Immature natural killer cell (primary cell): ENCODE measurements around the gene LRMDA. TPM values are rescaled to one million over a fixed set of nuclear protein-coding genes. Genes with fewer than 3 reads are reported as not detected.

Experiments
- DNase-seq, 3 donors: peaks; one replicate each; pipeline ENCODE4 v3.0.0; 2022; ENCODE audit warnings: mixed read lengths in 1 of 3
- H3K27ac Mint-ChIP-seq, 6 donors: one replicate each; pipeline ENCODE4 v1.8.0; 2020; ENCODE audit warnings: mixed read lengths in 6 of 6, mild to moderate bottlenecking in 5 of 6, inconsistent platforms in 4 of 6, moderate library complexity in 3 of 6
- H3K27me3 Mint-ChIP-seq, 3 donors: one replicate each; pipeline ENCODE4 v1.8.0; 2020 to 2021; ENCODE audit warnings: low read depth in 3 of 3, mild to moderate bottlenecking in 3 of 3, mixed read lengths in 3 of 3, moderate library complexity in 3 of 3, inconsistent platforms in 1 of 3
- H3K36me3 Mint-ChIP-seq, 3 donors: one replicate each; pipeline ENCODE4 v1.8.0; 2020; ENCODE audit warnings: mixed read lengths in 3 of 3, inconsistent platforms in 2 of 3, mild to moderate bottlenecking in 2 of 3
- H3K4me1 Mint-ChIP-seq, 2 donors: one replicate each; pipeline ENCODE4 v1.8.0; 2020; ENCODE audit warnings: inconsistent platforms in 2 of 2, mild to moderate bottlenecking in 2 of 2, mixed read lengths in 2 of 2, moderate library complexity in 1 of 2
- H3K4me3 Mint-ChIP-seq, 5 donors: one replicate each; pipeline ENCODE4 v1.8.0; 2020; ENCODE audit warnings: mild to moderate bottlenecking in 5 of 5, mixed read lengths in 5 of 5, inconsistent platforms in 3 of 5, moderate library complexity in 3 of 5
- H3K9me3 Mint-ChIP-seq, 6 donors: one replicate each; pipeline ENCODE4 v1.8.0; 2020; ENCODE audit warnings: mild to moderate bottlenecking in 6 of 6, mixed read lengths in 6 of 6, inconsistent platforms in 4 of 6, moderate library complexity in 3 of 6
- polyA plus RNA-seq, 3 donors: library from polyadenylated mRNA; unstranded; fragments of 300-500 nt; fragmentation: Illumina TruSeq; gene quantifications; one replicate each; pipeline ENCODE4 v1.2.3, GENCODE V29; 2021

LRMDA gene
- polyA plus RNA-seq, 3 donors from 2014 or later: 1.7 to 14.2 (median 2.3) TPM

DNA sequence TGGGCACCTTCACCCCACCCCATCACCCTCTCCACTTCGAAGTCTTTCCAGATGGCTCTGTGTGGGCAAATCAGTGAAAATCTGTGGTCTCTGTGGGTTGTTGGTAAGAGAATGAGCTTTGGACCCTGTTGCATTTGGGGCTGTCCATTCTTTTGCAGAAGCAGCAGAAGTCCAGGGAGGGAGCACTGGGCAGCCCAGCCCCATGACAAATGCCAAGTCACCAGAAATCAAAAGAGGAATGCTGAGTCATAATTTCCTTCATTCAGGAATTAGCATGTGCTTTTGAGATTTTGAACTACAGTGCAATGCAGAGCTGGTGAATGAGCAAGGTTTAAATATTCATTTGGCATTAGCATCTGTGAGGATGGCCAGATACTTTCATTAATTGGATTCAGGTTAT lies 556.2 kb downstream of the LRMDA start:
- no peak for DNase-seq
- Mint-ChIP-seq H3K36me3 (no peaks in the 10 kb centered on the region), H3K9me3 (peaks cover 0 to 2% (median 0%) of the 10 kb centered on the region in 6 donors), H3K4me1 (no peaks in the 10 kb centered on the region), H3K27ac (no peak overlapping the region), H3K27me3 (peaks cover 0 to 2% (median 1%) of the 10 kb centered on the region in 3 donors), H3K4me3 (no peak overlapping the region)

DNA sequence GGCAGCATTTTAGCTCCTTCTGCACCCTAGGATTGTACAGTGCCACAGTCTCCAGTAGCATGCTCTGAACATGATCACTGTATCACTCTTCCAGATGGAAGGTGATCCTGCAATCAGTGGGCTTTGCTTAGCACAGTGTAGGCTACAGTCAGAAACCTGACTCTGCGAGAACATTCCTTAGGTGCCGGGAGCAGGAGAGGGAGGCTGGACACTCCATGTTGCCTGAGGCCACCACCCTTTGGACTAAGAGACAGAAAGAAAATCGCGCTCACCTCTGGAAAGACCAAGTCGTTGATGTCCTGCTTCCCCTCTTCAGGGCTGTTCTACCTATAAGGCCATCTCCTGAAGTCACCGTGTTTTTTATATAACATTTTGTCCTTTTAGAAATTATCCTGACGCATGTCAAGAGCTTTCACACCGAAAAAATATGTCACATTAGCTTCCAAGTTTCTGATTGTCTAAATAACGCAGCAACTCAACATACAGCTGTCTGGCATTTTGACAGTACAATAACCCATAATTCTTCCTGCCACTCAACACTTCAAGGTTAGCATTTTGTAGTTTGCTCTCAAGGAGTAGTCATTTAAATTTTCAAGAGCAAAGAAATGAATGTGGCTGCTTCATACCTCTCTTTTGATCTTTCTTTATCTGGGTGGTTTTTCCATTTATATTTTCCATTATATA lies 563.1 kb downstream of the LRMDA start:
- no peak overlapping the region for H3K4me3 Mint-ChIP-seq
- no peaks in the 10 kb centered on the region for H3K36me3 Mint-ChIP-seq
- DNase-seq: no peak
- H3K27me3 Mint-ChIP-seq: peaks cover 0 to 7% (median 3%) of the 10 kb centered on the region in 3 donors
- no peaks in the 10 kb centered on the region for H3K9me3 Mint-ChIP-seq
- H3K4me1 Mint-ChIP-seq: no peaks in the 10 kb centered on the region
- H3K27ac Mint-ChIP-seq: no peak overlapping the region

- Mint-ChIP-seq H3K4me3 (no peak overlapping the region), H3K4me1 (no peaks in the 10 kb centered on the region), H3K36me3 (no peaks in the 10 kb centered on the region), H3K9me3 (no peaks in the 10 kb centered on the region), H3K27me3 (peaks cover 0 to 7% (median 3%) of the 10 kb centered on the region in 3 donors), H3K27ac (no peak overlapping the region)
- no peak for DNase-seq
These were observed 563.6 kb downstream of the LRMDA start for GRCh38 chr10:75995041-75995430.

GRCh38 chr10:75995720-75996119 lies 564.3 kb downstream of the LRMDA start:
- peaks cover 0 to 4% (median 3%) of the 10 kb centered on the region in 3 donors for H3K27me3 Mint-ChIP-seq

DNA sequence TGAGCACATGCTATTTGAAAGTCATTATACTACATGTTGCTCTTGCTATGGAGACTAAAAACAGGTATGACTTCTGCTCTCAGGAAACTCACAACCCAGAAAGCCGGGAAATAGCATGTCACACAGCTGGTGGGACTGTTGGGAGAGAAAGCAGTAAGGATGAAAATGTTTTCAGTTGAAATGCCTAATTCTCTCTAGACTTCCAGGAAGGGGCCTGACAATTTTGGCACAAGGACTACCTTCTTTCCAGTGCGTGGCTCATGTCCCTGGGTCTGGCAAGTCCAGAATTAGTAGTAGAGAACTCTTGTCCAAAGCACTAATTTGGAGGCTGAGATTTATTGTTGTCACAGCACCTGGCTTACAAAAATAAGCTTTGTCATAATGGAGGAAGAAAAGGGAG lies 567.6 kb downstream of the LRMDA start:
- Mint-ChIP-seq H3K4me3 (no peak overlapping the region), H3K4me1 (no peaks in the 10 kb centered on the region), H3K27me3 (peaks cover 0 to 4% (median 1%) of the 10 kb centered on the region in 3 donors), H3K36me3 (no peaks in the 10 kb centered on the region), H3K9me3 (no peaks in the 10 kb centered on the region), H3K27ac (no peak overlapping the region)
- no peak for DNase-seq

More at GRCh38 chr10:75995720-75996119, 564.3 kb downstream of the LRMDA start:
- Mint-ChIP-seq H3K9me3 (no peaks in the 10 kb centered on the region), H3K27ac (no peak overlapping the region), H3K4me3 (no peak overlapping the region), H3K36me3 (no peaks in the 10 kb centered on the region), H3K4me1 (no peaks in the 10 kb centered on the region)
- no peak for DNase-seq

DNA sequence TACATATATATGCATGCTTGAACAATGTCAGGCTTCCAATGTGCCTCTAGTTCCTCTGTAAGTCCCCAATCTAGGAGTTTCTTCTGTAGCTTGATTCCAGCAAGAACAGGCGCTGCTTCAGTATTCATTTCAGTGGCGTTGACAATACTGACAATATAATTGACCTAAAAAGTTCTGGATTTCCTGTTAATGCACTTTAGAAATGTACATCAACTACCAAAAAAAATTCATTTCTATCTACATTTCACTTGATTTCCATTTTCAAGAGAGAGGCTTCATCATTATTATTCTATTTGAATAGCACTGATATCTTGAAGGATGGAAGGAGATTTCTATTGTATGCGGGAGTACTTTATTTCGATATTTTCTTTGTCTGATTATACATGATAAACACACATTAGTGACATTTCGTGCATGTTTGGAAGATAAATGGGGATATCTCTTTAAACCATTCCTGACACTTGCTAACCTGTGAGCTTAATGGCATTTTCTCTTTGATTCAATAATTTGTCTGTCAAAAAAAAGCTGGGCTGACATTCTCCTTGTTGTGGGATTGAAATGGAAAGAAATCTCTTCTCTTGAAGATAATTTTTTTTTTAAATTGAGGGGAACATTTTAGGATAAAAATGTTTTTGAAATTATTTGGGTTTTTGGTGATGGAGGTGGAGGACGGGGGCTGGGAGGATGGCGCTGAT lies 568.2 kb downstream of the LRMDA start:
- no peak for DNase-seq
- Mint-ChIP-seq H3K27ac (no peak overlapping the region), H3K9me3 (no peaks in the 10 kb centered on the region), H3K4me3 (no peak overlapping the region), H3K4me1 (no peaks in the 10 kb centered on the region), H3K27me3 (peaks cover 0 to 3% (median 1%) of the 10 kb centered on the region in 3 donors), H3K36me3 (no peaks in the 10 kb centered on the region)

DNA sequence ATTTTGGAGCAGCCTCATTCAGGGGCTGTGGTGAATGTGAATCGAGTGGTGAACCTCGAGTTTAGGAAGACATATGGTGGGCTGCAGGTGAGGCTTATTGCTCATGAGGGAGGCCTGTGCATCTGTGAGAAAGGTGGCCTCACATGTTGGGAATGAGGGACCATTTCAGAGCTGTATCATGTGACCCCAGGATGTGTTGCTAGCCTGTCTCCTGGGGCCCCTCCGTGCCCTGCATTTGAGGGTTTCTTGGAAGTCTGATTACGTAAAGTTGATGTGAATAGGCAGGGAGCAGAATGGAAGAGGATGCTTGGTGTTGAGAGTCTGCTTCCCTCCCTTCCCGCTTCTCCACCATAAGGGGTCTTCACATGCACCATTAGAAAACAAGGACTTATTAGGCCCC lies 569.1 kb downstream of the LRMDA start:
- H3K27me3 Mint-ChIP-seq: peaks cover 0 to 3% (median 1%) of the 10 kb centered on the region in 3 donors
- no peaks in the 10 kb centered on the region for H3K36me3 Mint-ChIP-seq
- H3K4me1 Mint-ChIP-seq: no peaks in the 10 kb centered on the region
- H3K27ac Mint-ChIP-seq: no peak overlapping the region
- no peak for DNase-seq
- H3K4me3 Mint-ChIP-seq: no peak overlapping the region
- no peaks in the 10 kb centered on the region for H3K9me3 Mint-ChIP-seq

DNA sequence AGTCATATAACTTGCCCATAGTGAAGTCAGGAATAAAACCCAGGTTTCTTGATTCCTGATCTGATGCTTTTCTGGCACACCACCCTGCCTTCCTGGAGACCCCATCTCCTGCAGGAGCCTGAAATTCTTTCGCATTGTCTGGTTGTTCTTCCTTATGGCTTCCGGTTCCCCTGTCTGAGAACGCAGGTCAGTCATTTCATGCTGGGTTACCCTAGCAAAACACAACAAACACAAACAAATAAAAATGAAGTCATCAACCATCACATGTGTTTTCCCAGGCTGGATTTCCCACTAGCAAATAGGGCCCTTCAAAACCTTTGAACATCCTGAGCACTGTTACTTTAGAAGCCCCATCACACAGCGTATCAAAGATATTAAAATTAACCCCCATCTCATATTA lies 569.6 kb downstream of the LRMDA start:
- H3K4me3 Mint-ChIP-seq: no peak overlapping the region
- no peaks in the 10 kb centered on the region for H3K36me3 Mint-ChIP-seq
- no peak for DNase-seq
- H3K27ac Mint-ChIP-seq: no peak overlapping the region
- H3K9me3 Mint-ChIP-seq: no peaks in the 10 kb centered on the region
- peaks cover 0 to 3% (median 1%) of the 10 kb centered on the region in 3 donors for H3K27me3 Mint-ChIP-seq
- H3K4me1 Mint-ChIP-seq: no peaks in the 10 kb centered on the region

DNA sequence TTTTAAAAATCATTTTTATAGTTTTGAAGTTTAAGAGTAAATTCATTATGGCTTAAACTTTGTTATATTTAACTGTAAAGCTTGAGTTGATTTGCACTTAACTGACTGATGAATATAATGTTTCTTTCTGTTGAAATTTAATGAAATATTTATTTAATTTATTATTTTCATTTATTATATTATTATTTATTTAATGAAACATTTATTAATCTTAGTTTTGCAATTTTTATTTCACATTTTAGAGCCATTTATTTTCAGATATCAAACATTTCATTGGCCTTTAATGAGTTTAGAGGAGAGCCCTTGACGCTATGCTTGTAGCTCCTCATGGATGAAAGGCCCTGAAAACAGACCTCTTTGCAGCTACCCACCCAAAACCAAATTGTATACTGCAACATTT lies 570.0 kb downstream of the LRMDA start:
- H3K27ac Mint-ChIP-seq: no peak overlapping the region
- H3K36me3 Mint-ChIP-seq: no peaks in the 10 kb centered on the region
- H3K9me3 Mint-ChIP-seq: no peaks in the 10 kb centered on the region
- H3K4me3 Mint-ChIP-seq: no peak overlapping the region
- peaks cover 0 to 3% (median 1%) of the 10 kb centered on the region in 3 donors for H3K27me3 Mint-ChIP-seq
- no peaks in the 10 kb centered on the region for H3K4me1 Mint-ChIP-seq
- no peak for DNase-seq

GRCh38 chr10:76002262-76002854 lies 570.9 kb downstream of the LRMDA start:
- no peak overlapping the region for H3K4me3 Mint-ChIP-seq
- H3K36me3 Mint-ChIP-seq: no peaks in the 10 kb centered on the region
- H3K9me3 Mint-ChIP-seq: no peaks in the 10 kb centered on the region
- no peaks in the 10 kb centered on the region for H3K4me1 Mint-ChIP-seq
- no peak for DNase-seq
- no peak overlapping the region for H3K27ac Mint-ChIP-seq
- H3K27me3 Mint-ChIP-seq: peaks cover 0 to 3% (median 1%) of the 10 kb centered on the region in 3 donors

DNA sequence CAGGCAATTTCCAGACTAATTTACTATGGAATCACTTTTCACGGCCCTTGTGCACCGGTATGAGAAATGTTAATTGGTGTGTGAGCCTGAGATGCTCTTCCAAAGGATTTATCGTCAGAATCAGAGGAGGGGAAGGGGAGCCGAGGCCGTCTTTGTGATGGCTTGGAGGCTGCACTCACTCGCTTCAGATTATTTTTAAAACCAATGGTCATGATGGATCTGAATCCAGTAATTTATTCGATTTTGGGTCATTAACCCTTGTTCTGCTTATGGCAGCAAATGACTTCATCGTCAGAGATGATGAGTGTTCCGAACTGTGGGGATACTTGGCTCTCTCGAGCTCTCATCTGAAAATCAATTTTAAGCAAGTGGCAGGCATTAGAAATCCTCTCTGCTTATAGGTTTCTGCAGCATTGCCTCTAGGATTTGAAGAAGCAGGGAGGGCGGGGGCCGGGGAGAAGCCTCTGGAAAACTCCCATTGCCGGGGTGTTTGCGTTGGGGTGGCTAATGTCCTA lies 576.3 kb downstream of the LRMDA start:
- Mint-ChIP-seq H3K4me1 (no peaks in the 10 kb centered on the region), H3K4me3 (no peak overlapping the region), H3K27me3 (peaks cover 0 to 1% (median 0%) of the 10 kb centered on the region in 3 donors), H3K9me3 (no peaks in the 10 kb centered on the region), H3K36me3 (no peaks in the 10 kb centered on the region), H3K27ac (no peak overlapping the region)
- no peak for DNase-seq

GRCh38 chr10:76009531-76009930 lies 578.1 kb downstream of the LRMDA start:
- no peak for DNase-seq
- Mint-ChIP-seq H3K36me3 (no peaks in the 10 kb centered on the region), H3K9me3 (no peaks in the 10 kb centered on the region), H3K4me3 (no peak overlapping the region), H3K27me3 (no peaks in the 10 kb centered on the region), H3K4me1 (no peaks in the 10 kb centered on the region), H3K27ac (no peak overlapping the region)

GRCh38 chr10:76010703-76011102 lies 579.3 kb downstream of the LRMDA start:
- Mint-ChIP-seq H3K27me3 (no peaks in the 10 kb centered on the region), H3K4me1 (no peaks in the 10 kb centered on the region), H3K27ac (no peak overlapping the region), H3K36me3 (no peaks in the 10 kb centered on the region), H3K4me3 (no peak overlapping the region), H3K9me3 (no peaks in the 10 kb centered on the region)
- no peak for DNase-seq

DNA sequence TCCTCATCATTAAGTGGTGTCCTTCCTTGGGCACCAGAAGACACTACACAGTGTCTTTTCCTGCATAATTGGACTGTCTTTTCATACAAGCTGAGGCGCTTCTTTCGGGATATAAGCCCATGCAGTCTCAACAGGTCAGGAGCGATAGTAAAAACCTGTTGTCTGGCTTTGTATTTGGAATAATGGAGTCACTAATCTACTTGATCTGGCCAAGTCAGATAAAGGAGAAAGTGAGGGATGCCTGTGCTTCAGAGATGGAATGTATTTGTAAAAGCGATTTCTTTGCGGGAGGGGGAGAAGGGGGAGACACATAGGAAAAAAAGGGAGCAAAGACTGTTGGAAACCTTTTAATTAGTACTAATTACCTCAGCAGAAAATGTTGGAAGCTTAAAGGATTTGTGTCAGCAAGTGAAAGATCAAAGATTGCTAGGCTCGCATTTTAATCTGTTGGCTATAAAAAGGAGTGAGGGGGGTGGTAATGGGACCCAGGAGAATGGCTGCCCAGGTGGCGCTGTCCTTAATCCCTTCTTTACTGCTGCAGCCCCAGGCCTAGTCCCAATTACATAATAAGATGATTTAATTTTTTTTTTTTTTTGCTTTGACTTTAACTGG lies 581.4 kb downstream of the LRMDA start:
- no peak for DNase-seq
- no peak overlapping the region for H3K4me3 Mint-ChIP-seq
- H3K4me1 Mint-ChIP-seq: no peaks in the 10 kb centered on the region
- H3K36me3 Mint-ChIP-seq: no peaks in the 10 kb centered on the region
- H3K27me3 Mint-ChIP-seq: no peaks in the 10 kb centered on the region
- H3K9me3 Mint-ChIP-seq: no peaks in the 10 kb centered on the region
- H3K27ac Mint-ChIP-seq: no peak overlapping the region
